GM18502 (cell line): ENCODE measurements around the gene SYMPK.
A peak's percentile ranks its signal among the peaks of the same experiment; 100 is the strongest.

ENCODE experiments used
- ATAC-seq: cut with Tn5 transposase; IDR thresholded peaks from one replicate; pipeline ENCODE4 v1.9.1; 2021; ENCODE audit warnings: mild to moderate bottlenecking; ENCODE audit not compliant: unreplicated experiment, poor library complexity

Gene SYMPK

GRCh38 chr19:45785781-45786532 lies 77.0 kb downstream of the SYMPK start:
- no peak for ATAC-seq

- ATAC-seq, result no peak
These were observed 77.8 kb downstream of the SYMPK start for GRCh38 chr19:45785097-45785496.

- no peak for ATAC-seq
These were observed 78.9 kb downstream of the SYMPK start for GRCh38 chr19:45784096-45784495.

- no peak for ATAC-seq
These were observed 79.8 kb downstream of the SYMPK start for GRCh38 chr19:45782820-45783785.

GRCh38 chr19:45782162-45782691 lies 80.7 kb downstream of the SYMPK start, which contains the start of gene DMPK:
Gene DMPK, minus strand, starts transcription at chr19:45782490. Its CDS starts 138 bp downstream, at chr19:45782352.
- ATAC-seq, result no peak

GRCh38 chr19:45781214-45782161 lies 81.5 kb downstream of the SYMPK start:
- ATAC-seq, result no peak

- ATAC-seq, result no peak
These were observed 82.3 kb downstream of the SYMPK start for GRCh38 chr19:45780448-45781213.

- no peak for ATAC-seq
These were observed 82.8 kb downstream of the SYMPK start for GRCh38 chr19:45780146-45780447.

- peak; percentile 76 for ATAC-seq
These were observed 83.5 kb downstream of the SYMPK start for GRCh38 chr19:45779231-45780145.

GRCh38 chr19:45778010-45778661 lies 84.8 kb downstream of the SYMPK start:
- ATAC-seq, result no peak

- no peak for ATAC-seq
These were observed 85.5 kb downstream of the SYMPK start for GRCh38 chr19:45777395-45777961.

GRCh38 chr19:45774765-45775164 lies 88.2 kb downstream of the SYMPK start:
- ATAC-seq, result no peak

GRCh38 chr19:45773384-45773783 lies 89.6 kb downstream of the SYMPK start:
- no peak for ATAC-seq

GRCh38 chr19:45772912-45773311 lies 90.0 kb downstream of the SYMPK start:
- no peak for ATAC-seq

GRCh38 chr19:45772130-45772840 lies 90.7 kb downstream of the SYMPK start:
- ATAC-seq, result no peak

- ATAC-seq, result no peak
These were observed 91.5 kb downstream of the SYMPK start for GRCh38 chr19:45771311-45771933.
